Colonic mucosa (tissue), 4 donors: Measurements from ENCODE around the gene KAT6B. TPM values are rescaled to one million over a fixed set of nuclear protein-coding genes. Genes with fewer than 3 reads are reported as not detected.

Experiments
- DNase-seq: peaks from one replicate; pipeline ENCODE4 v3.0.0-alpha.2; 2020
- H3K27ac ChIP-seq: fragments of 200-600 bp; one replicate; pipeline ENCODE4 v1.8.0; 2021
- H3K27me3 ChIP-seq: fragments of 200-600 bp; one replicate; pipeline ENCODE4 v1.8.0; 2021
- H3K36me3 ChIP-seq: fragments of 200-600 bp; one replicate; pipeline ENCODE4 v1.8.0; 2021
- H3K4me1 ChIP-seq: fragments of 200-600 bp; one replicate; pipeline ENCODE4 v1.8.0; 2021; ENCODE audit warnings: mild to moderate bottlenecking
- H3K4me3 ChIP-seq: fragments of 200-600 bp; one replicate; pipeline ENCODE4 v1.8.0; 2021
- H3K9ac ChIP-seq, 2 donors: one replicate each; pipeline ENCODE4 v1.7.0; 2013; ENCODE audit warnings: control low read depth in 2 of 2, low read depth in 2 of 2, low read length in 2 of 2
- H3K9me3 ChIP-seq: fragments of 200-600 bp; one replicate; pipeline ENCODE4 v1.8.0; 2021
- intact Hi-C: fragments of 100-400 bp; cut with DNase I; formaldehyde crosslinking; loops from one replicate; pipeline ENCODE4 v1.14.1; 2022
- total RNA-seq, 2 donors: library from RNA; stranded (reverse); fragmentation: NEBNext Ultra II Directional in 1 of 2; extraction: Animal tissue kit (Norgen Biotek cat#: 25700) in 1 of 2; gene quantifications; one replicate each; pipeline ENCODE4 v1.2.1, GENCODE V29; 2021
- TF ChIP-seq, protein P1 (sequence below): fragments of 200-600 bp; IDR thresholded peaks from one replicate; pipeline ENCODE4 v1.8.0; 2022; ENCODE audit warnings: antibody characterized with exemption, mild to moderate bottlenecking
- donor health status: healthy.
- donor health status: DM: no; HTN: no; CAD: no.
- donor health status: DM: no; HTN: no; CAD: no.

Gene KAT6B
- total RNA-seq, 2 donors from 2014 or later: 18.7 to 24.2 TPM

GRCh38 chr10:74900297-74900696 is 73.9 kb downstream of the KAT6B start:
- Histone ChIP-seq H3K4me3 (no peak overlapping the region), H3K4me1 (no peaks in the 10 kb centered on the region), H3K9me3 (no peaks in the 10 kb centered on the region), H3K9ac (no peak overlapping the region), H3K27me3 (no peaks in the 10 kb centered on the region), H3K27ac (no peak overlapping the region), H3K36me3 (no peaks in the 10 kb centered on the region)
- no peak for DNase-seq
- intact Hi-C loops: no loop called here
- TF ChIP-seq, protein P1, sequence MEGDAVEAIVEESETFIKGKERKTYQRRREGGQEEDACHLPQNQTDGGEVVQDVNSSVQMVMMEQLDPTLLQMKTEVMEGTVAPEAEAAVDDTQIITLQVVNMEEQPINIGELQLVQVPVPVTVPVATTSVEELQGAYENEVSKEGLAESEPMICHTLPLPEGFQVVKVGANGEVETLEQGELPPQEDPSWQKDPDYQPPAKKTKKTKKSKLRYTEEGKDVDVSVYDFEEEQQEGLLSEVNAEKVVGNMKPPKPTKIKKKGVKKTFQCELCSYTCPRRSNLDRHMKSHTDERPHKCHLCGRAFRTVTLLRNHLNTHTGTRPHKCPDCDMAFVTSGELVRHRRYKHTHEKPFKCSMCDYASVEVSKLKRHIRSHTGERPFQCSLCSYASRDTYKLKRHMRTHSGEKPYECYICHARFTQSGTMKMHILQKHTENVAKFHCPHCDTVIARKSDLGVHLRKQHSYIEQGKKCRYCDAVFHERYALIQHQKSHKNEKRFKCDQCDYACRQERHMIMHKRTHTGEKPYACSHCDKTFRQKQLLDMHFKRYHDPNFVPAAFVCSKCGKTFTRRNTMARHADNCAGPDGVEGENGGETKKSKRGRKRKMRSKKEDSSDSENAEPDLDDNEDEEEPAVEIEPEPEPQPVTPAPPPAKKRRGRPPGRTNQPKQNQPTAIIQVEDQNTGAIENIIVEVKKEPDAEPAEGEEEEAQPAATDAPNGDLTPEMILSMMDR: no peak

DNA sequence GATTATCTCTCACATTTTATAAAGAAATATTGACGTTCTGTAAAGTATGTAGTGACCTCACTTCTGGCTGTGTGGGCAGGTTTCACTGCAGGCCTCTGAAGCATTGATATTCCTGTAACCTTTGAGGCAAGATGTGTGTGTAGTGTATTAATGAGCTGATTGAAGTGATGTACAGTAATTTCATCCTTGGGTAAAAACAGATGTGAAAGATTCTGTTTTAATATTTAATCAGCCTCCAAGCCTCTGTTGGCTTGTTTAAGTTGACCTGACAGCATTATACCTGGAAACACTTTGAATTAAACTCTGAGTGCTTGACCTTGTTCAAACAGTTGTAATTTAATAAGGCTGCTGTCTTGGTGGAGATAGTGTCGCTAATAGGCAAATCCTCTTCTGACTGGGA is 74.9 kb downstream of the KAT6B start:
- Histone ChIP-seq H3K9me3 (no peaks in the 10 kb centered on the region), H3K9ac (no peak overlapping the region), H3K27me3 (no peaks in the 10 kb centered on the region), H3K27ac (no peak overlapping the region), H3K4me1 (no peaks in the 10 kb centered on the region), H3K4me3 (no peak overlapping the region), H3K36me3 (no peaks in the 10 kb centered on the region)
- TF ChIP-seq, protein P1: no peak
- intact Hi-C loops: no loop called here
- no peak for DNase-seq

GRCh38 chr10:74901867-74902450 is 75.6 kb downstream of the KAT6B start:
- Histone ChIP-seq H3K4me1 (no peaks in the 10 kb centered on the region), H3K9ac (no peak overlapping the region), H3K27ac (no peak overlapping the region), H3K4me3 (no peak overlapping the region), H3K27me3 (no peaks in the 10 kb centered on the region), H3K9me3 (no peaks in the 10 kb centered on the region), H3K36me3 (no peaks in the 10 kb centered on the region)
- intact Hi-C loops: no loop called here
- TF ChIP-seq, protein P1: no peak
- DNase-seq: no peak

- DNase-seq: no peak
- intact Hi-C loops: no loop called here
- Histone ChIP-seq H3K4me1 (no peaks in the 10 kb centered on the region), H3K27me3 (no peaks in the 10 kb centered on the region), H3K9me3 (no peaks in the 10 kb centered on the region), H3K27ac (no peak overlapping the region), H3K4me3 (no peak overlapping the region), H3K9ac (no peak overlapping the region), H3K36me3 (no peaks in the 10 kb centered on the region)
- TF ChIP-seq, protein P1: no peak
Measured at GRCh38 chr10:74903491-74903890, 77.1 kb downstream of the KAT6B start.

GRCh38 chr10:74906611-74907198 is 80.3 kb downstream of the KAT6B start:
- no peaks in the 10 kb centered on the region for H3K4me1 ChIP-seq
- no peak overlapping the region for H3K4me3 ChIP-seq
- DNase-seq: no peak
- TF ChIP-seq, protein P1: no peak
- intact Hi-C loops: no loop called here
- no peaks in the 10 kb centered on the region for H3K27me3 ChIP-seq
- no peaks in the 10 kb centered on the region for H3K36me3 ChIP-seq
- no peaks in the 10 kb centered on the region for H3K9me3 ChIP-seq
- no peak overlapping the region for H3K9ac ChIP-seq
- H3K27ac ChIP-seq: no peak overlapping the region
